GM12874 (cell line): Measurements from ENCODE around the gene SLC17A9.

Experiments used
- CTCF ChIP-seq: IDR thresholded peaks from 2 replicates; pipeline ENCODE4 v1.5.1; 2011; ENCODE audit warnings: low read depth, mild to moderate bottlenecking, control low read depth, low read length, moderate library complexity; ENCODE audit not compliant: insufficient read depth

SLC17A9 gene

GRCh38 chr20:62908971-62909791 is 43.3 kb upstream of the SLC17A9 start:
- no peak for TF ChIP-seq CTCF

- no peak for TF ChIP-seq CTCF
These were observed 42.2 kb upstream of the SLC17A9 start for GRCh38 chr20:62910217-62910766.

GRCh38 chr20:62910777-62911497 is 41.6 kb upstream of the SLC17A9 start:
- TF ChIP-seq CTCF = no peak

- no peak for TF ChIP-seq CTCF
These were observed 40.7 kb upstream of the SLC17A9 start for GRCh38 chr20:62911701-62912280.

GRCh38 chr20:62913043-62913630 is 39.4 kb upstream of the SLC17A9 start:
- TF ChIP-seq CTCF = no peak

GRCh38 chr20:62914436-62914835 is 38.1 kb upstream of the SLC17A9 start:
- TF ChIP-seq CTCF = no peak
